Kidney epithelial cell (primary cell): ENCODE results near the gene ZC3H6. TPM values are rescaled to one million over a fixed set of nuclear protein-coding genes. Genes with fewer than 3 reads are reported as not detected.

Experiments
- DNase-seq: peaks from one replicate; pipeline ENCODE4 v3.0.0-alpha.2; 2010; ENCODE audit warnings: low read depth
- H3K27me3 ChIP-seq: 2 replicates; pipeline ENCODE4 v1.6.0; 2011; ENCODE audit warnings: low read length; ENCODE audit not compliant: control insufficient read depth, insufficient read depth
- H3K36me3 ChIP-seq: 2 replicates; pipeline ENCODE4 v1.5.1; 2011; ENCODE audit warnings: low read length; ENCODE audit not compliant: control insufficient read depth, insufficient read depth
- H3K4me3 ChIP-seq: 2 replicates; pipeline ENCODE4 v1.5.1; 2011; ENCODE audit warnings: low read depth, mild to moderate bottlenecking, control low read depth, low read length
- total RNA-seq: library from RNA; depleted of rRNA; stranded (reverse); fragments of >200 nt; gene quantifications from 2 replicates; pipeline ENCODE4 v1.2.3, GENCODE V29; 2015
- TF ChIP-seq, protein P1 (sequence below): IDR thresholded peaks from 2 replicates; pipeline ENCODE4 v1.5.1; 2011; ENCODE audit warnings: mild to moderate bottlenecking, moderate library complexity, low read length, control low read depth, inconsistent platforms; ENCODE audit not compliant: insufficient read depth, poor library complexity, severe bottlenecking

ZC3H6 gene
- total RNA-seq, 1 donor from 2014 or later, result 8.4 TPM

DNA sequence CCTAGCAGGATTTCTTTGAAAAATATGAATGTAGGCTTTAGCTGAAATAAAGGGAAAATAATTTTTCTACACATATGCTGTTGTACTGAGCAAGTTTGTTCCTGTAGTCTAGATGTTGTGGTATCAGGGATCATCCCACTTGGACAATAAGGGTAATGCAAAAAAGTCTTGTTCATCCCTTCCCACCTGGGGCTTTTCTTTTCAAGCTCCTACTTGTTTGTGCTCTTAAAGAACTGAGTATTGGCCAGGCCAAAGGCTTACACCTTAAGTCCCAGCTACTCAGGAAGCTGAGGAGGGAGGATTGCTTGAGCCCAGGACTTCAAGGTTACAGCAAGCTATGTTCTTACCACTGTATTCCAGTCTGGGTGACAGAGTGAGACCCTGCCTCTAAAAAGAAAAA is 35.5 kb downstream of the ZC3H6 start:
- no peak for DNase-seq
- TF ChIP-seq, protein P1, sequence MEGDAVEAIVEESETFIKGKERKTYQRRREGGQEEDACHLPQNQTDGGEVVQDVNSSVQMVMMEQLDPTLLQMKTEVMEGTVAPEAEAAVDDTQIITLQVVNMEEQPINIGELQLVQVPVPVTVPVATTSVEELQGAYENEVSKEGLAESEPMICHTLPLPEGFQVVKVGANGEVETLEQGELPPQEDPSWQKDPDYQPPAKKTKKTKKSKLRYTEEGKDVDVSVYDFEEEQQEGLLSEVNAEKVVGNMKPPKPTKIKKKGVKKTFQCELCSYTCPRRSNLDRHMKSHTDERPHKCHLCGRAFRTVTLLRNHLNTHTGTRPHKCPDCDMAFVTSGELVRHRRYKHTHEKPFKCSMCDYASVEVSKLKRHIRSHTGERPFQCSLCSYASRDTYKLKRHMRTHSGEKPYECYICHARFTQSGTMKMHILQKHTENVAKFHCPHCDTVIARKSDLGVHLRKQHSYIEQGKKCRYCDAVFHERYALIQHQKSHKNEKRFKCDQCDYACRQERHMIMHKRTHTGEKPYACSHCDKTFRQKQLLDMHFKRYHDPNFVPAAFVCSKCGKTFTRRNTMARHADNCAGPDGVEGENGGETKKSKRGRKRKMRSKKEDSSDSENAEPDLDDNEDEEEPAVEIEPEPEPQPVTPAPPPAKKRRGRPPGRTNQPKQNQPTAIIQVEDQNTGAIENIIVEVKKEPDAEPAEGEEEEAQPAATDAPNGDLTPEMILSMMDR, result no peak
- no peaks in the 10 kb centered on the region for H3K36me3 ChIP-seq
- H3K27me3 ChIP-seq, result no peaks in the 10 kb centered on the region
- H3K4me3 ChIP-seq, result no peak overlapping the region

DNA sequence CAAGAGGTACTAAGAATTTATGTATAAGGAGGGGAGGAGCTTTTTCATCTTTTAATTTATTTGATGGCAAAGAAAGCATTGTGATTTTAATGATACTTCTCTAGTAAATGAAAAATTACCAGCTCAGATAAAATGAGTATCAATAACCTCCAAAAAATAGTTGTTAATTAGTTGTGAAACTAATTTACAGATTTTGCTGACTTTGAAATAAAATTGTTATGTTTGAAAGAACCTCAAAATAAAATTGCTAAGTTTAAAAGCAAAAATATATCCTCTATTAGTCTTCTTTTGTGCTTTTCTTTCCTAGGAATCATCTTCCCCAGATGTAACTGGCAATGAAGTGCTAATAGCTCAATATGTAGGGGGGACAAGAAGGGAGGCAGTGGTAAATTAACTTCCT is 36.5 kb downstream of the ZC3H6 start:
- TF ChIP-seq, protein P1, result no peak
- Histone ChIP-seq H3K27me3 (no peaks in the 10 kb centered on the region), H3K36me3 (no peaks in the 10 kb centered on the region), H3K4me3 (no peak overlapping the region)
- DNase-seq, result no peak

DNA sequence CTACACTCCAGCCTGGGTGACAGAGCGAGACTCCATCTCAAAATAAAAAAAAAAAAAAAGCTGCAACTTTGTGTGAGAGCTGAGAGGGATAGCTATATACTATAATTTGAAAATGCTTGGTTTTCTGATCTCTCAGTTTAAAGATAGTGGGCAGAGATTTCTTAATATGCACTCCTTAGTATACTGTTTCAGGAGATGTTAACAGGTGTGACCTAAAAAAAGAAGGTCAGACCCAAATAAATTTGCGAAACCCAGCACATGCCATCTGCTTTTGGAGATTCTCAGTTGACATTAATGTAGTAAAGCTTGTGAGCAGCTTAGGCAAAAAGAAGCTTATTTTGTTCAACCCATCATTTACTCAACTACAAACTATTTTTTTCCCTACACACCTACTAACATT is 37.4 kb downstream of the ZC3H6 start:
- Histone ChIP-seq H3K27me3 (no peaks in the 10 kb centered on the region), H3K36me3 (no peaks in the 10 kb centered on the region), H3K4me3 (no peak overlapping the region)
- no peak for DNase-seq
- TF ChIP-seq, protein P1, result no peak

DNA sequence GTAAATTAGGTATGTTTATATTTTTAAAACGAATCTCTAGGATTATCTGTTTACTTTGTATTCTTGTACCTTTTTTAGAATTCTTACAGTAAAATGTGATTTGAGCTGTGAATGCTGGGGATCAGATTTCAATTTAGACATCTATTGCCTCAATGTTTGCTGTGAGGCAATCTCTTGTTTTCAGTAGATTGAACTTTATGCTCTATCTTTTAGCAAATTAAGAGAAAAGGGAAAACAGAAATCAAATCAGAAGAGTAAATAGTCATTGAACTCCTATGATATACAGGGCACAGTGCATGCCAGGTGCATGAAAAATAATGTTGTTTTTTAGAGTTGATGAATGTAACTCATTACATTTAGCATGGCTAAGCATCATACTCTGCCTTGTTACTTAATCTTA is 39.5 kb downstream of the ZC3H6 start:
- Histone ChIP-seq H3K4me3 (no peak overlapping the region), H3K27me3 (no peaks in the 10 kb centered on the region), H3K36me3 (no peaks in the 10 kb centered on the region)
- TF ChIP-seq, protein P1, result no peak
- DNase-seq, result no peak

DNA sequence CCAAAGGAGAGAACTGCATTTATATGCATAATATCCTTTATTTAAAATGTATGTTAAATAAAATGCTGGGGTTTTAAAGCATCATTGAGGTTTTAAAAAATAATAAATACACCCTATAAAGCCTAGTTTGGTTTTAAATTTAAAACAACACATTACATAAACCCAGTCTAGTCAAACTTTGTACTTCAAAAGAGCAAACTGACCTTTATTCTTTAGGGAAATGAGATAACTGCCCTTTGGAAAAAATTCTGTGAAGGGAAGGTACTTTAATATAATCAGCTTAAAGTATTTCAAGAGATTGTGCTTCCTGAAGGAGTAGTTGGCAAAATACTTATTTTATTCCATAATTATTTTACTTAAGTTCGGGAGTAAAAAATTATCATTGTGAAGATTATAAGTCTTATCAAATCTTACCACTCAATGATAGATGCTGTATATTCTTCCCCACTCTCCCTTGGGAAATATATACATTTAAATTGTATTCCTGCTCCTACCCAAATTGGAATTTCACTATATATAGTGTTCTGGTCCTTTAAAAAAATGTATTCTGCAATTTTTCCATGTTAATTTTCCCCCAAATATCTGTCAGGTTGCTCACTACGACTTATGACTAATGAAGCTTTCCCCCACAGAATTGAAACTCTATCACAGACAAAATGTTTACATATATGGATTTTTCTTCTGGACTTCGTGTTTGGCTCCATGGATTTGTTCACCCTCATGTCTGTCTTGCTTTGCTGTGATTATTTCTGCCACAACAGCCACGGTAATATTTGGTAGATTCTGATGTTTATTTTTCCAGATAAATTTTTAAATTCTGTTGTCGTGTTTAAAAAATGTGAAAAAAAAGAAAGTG is 42.1 kb downstream of the ZC3H6 start:
- DNase-seq, result no peak
- H3K4me3 ChIP-seq, result no peak overlapping the region
- H3K27me3 ChIP-seq, result no peaks in the 10 kb centered on the region
- TF ChIP-seq, protein P1, result no peak
- no peaks in the 10 kb centered on the region for H3K36me3 ChIP-seq

DNA sequence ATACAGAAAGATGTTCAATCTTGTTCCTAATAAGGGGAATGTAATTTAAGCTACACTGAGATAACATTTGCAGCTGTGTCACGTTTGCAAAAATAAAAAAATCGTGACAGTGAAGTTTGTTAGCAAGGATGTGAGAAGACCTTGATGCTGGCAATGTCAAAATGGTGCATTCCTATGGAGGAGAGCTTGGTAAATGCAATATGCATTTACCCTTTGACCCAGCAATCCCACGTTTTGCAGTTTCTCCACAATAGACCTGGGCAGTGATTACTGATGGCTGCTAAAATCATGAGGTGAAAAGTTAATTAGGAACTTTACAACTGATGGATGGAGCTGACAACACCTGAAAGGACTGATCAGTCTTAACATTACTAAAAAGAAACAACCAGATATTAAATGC is 43.1 kb downstream of the ZC3H6 start:
- Histone ChIP-seq H3K27me3 (no peaks in the 10 kb centered on the region), H3K36me3 (no peaks in the 10 kb centered on the region), H3K4me3 (no peak overlapping the region)
- TF ChIP-seq, protein P1, result no peak
- no peak for DNase-seq
